ENCODE data around the gene PIAS1.

Gene PIAS1

GRCh38 chr15:68062214-68062613 is 8.1 kb downstream of the PIAS1 start:
- no peak for DNase-seq (ENCODE audit: low read depth in 2 of 2, low spot score in 1 of 2)

- no peak for DNase-seq (ENCODE audit: low read depth in 2 of 2, low spot score in 1 of 2)
Measured at GRCh38 chr15:68062946-68063465, 8.9 kb downstream of the PIAS1 start.

- DNase-seq (ENCODE audit: low read depth in 2 of 2, low spot score in 1 of 2), result no peak
Measured at GRCh38 chr15:68063606-68064005, 9.5 kb downstream of the PIAS1 start.

- no peak for DNase-seq (ENCODE audit: low read depth in 2 of 2, low spot score in 1 of 2)
Measured at GRCh38 chr15:68073576-68074288, 19.6 kb downstream of the PIAS1 start.

GRCh38 chr15:68075764-68076385 is 21.8 kb downstream of the PIAS1 start:
- no peak for DNase-seq (ENCODE audit: low read depth in 2 of 2, low spot score in 1 of 2)

GRCh38 chr15:68078365-68078764 is 24.2 kb downstream of the PIAS1 start:
- DNase-seq (ENCODE audit: low read depth in 2 of 2, low spot score in 1 of 2), result no peak

- DNase-seq (ENCODE audit: low read depth in 2 of 2, low spot score in 1 of 2), result no peak
Measured at GRCh38 chr15:68080334-68080733, 26.2 kb downstream of the PIAS1 start.

- no peak for DNase-seq (ENCODE audit: low read depth in 2 of 2, low spot score in 1 of 2)
Measured at GRCh38 chr15:68080783-68081182, 26.7 kb downstream of the PIAS1 start.

- DNase-seq (ENCODE audit: low read depth in 2 of 2, low spot score in 1 of 2), result no peak
Measured at GRCh38 chr15:68081869-68082505, 27.9 kb downstream of the PIAS1 start.

- no peak for DNase-seq (ENCODE audit: low read depth in 2 of 2, low spot score in 1 of 2)
Measured at GRCh38 chr15:68082735-68083134, 28.6 kb downstream of the PIAS1 start.

- no peak for DNase-seq (ENCODE audit: low read depth in 2 of 2, low spot score in 1 of 2)
Measured at GRCh38 chr15:68083463-68083862, 29.3 kb downstream of the PIAS1 start.

- no peak for DNase-seq (ENCODE audit: low read depth in 2 of 2, low spot score in 1 of 2)
Measured at GRCh38 chr15:68085052-68085451, 30.9 kb downstream of the PIAS1 start.

GRCh38 chr15:68091743-68092142 is 37.6 kb downstream of the PIAS1 start:
- DNase-seq (ENCODE audit: low read depth in 2 of 2, low spot score in 1 of 2), result no peak

GRCh38 chr15:68096099-68096498 is 42.0 kb downstream of the PIAS1 start:
- DNase-seq (ENCODE audit: low read depth in 2 of 2, low spot score in 1 of 2), result no peak

GRCh38 chr15:68097029-68097428 is 42.9 kb downstream of the PIAS1 start:
- no peak for DNase-seq (ENCODE audit: low read depth in 2 of 2, low spot score in 1 of 2)

- DNase-seq (ENCODE audit: low read depth in 2 of 2, low spot score in 1 of 2), result no peak
Measured at GRCh38 chr15:68098465-68098864, 44.4 kb downstream of the PIAS1 start.

GRCh38 chr15:68100194-68100593 is 46.1 kb downstream of the PIAS1 start:
- DNase-seq (ENCODE audit: low read depth in 2 of 2, low spot score in 1 of 2), result no peak

GRCh38 chr15:68103603-68104002 is 49.5 kb downstream of the PIAS1 start:
- no peak for DNase-seq (ENCODE audit: low read depth in 2 of 2, low spot score in 1 of 2)

- DNase-seq (ENCODE audit: low read depth in 2 of 2, low spot score in 1 of 2), result no peak
Measured at GRCh38 chr15:68106656-68107055, 52.5 kb downstream of the PIAS1 start.

GRCh38 chr15:68107142-68107541 is 53.0 kb downstream of the PIAS1 start:
- no peak for DNase-seq (ENCODE audit: low read depth in 2 of 2, low spot score in 1 of 2)

- no peak for DNase-seq (ENCODE audit: low read depth in 2 of 2, low spot score in 1 of 2)
Measured at GRCh38 chr15:68112706-68113105, 58.6 kb downstream of the PIAS1 start.

- DNase-seq (ENCODE audit: low read depth in 2 of 2, low spot score in 1 of 2), result no peak
Measured at GRCh38 chr15:68113273-68113672, 59.2 kb downstream of the PIAS1 start.

Data from stimulated activated CD8-positive, alpha-beta memory T cell treated with anti-CD3 and anti-CD28 coated beads, Interleukin-4, amount 100 ng/mL, for 4 hours (primary cell).